Sigmoid colon (tissue), 7 donors: ENCODE results near the gene COL4A2. TPM values are rescaled to one million over a fixed set of nuclear protein-coding genes. Genes with fewer than 3 reads are reported as not detected.

Source experiments
- DNase-seq: peaks from one replicate; pipeline ENCODE4 v3.0.0-alpha.2; 2019
- H3K27ac ChIP-seq, 4 donors: fragments of 200-600 bp; sonication (generic); one replicate each; pipeline ENCODE4 v1.5.1; 2016 to 2019; ENCODE audit warnings: mild to moderate bottlenecking in 1 of 4
- H3K27me3 ChIP-seq, 3 donors: fragments of 200-600 bp; sonication (generic); one replicate each; pipeline ENCODE4 v1.5.1; 2019; ENCODE audit warnings: mild to moderate bottlenecking in 1 of 3
- H3K36me3 ChIP-seq, 4 donors: fragments of 200-600 bp; sonication (generic); one replicate each; pipeline ENCODE4 v1.5.1; 2016 to 2019
- H3K4me1 ChIP-seq, 4 donors: fragments of 200-600 bp; sonication (generic); one replicate each; pipeline ENCODE4 v1.5.1; 2017 to 2019
- H3K4me3 ChIP-seq, 4 donors: fragments of 200-600 bp; sonication (generic); one replicate each; pipeline ENCODE4 v1.5.1; 2017 to 2019; ENCODE audit warnings: mild to moderate bottlenecking in 2 of 4, moderate library complexity in 1 of 4
- H3K9me3 ChIP-seq, 4 donors: fragments of 200-600 bp in 3 of 4; sonication (generic) in 3 of 4; one replicate each; pipeline versions ENCODE4 v1.5.1 to v1.6.1; 2013 to 2019
- EP300 ChIP-seq, 4 donors: sonication (generic); formaldehyde crosslinking; IDR thresholded peaks; one replicate each; pipeline ENCODE4 v1.6.1; 2017; ENCODE audit warnings: antibody characterized with exemption in 4 of 4
- POLR2A ChIP-seq, 2 donors: fragments of 450-650 bp; IDR thresholded peaks; one replicate each; pipeline ENCODE4 v1.6.1; 2016; ENCODE audit warnings: antibody characterized with exemption in 2 of 2, mild to moderate bottlenecking in 2 of 2, moderate library complexity in 2 of 2
- POLR2AphosphoS5 ChIP-seq, 4 donors: sonication (generic); formaldehyde crosslinking; IDR thresholded peaks; one replicate each; pipeline ENCODE4 v1.6.1; 2017; ENCODE audit warnings: antibody characterized with exemption in 4 of 4
- WGBS, 2 donors: extraction: QIAGEN DNeasy Blood & Tissue Kit; methylation state at CpG; one replicate each; pipeline ENCODE4 v1.1.7; 2013; 5-methylcytosine and 5-hydroxymethylcytosine counted together
- intact Hi-C: fragments of 100-400 bp; cut with DNase I; formaldehyde crosslinking; loops from one replicate; pipeline ENCODE4 v1.15.1; 2023
- polyA plus RNA-seq, 3 donors: library from polyadenylated mRNA; stranded (reverse); fragments of 200-250 nt; gene quantifications; one replicate each; pipeline ENCODE4 v1.2.3, GENCODE V29; 2013
- total RNA-seq, 4 donors: library from RNA; depleted of rRNA; stranded (reverse); fragments of >200 nt; gene quantifications; one replicate each; pipeline ENCODE4 v1.1.0, GENCODE V29; 2016
- TF ChIP-seq, protein P1 (sequence below), 4 experiments: fragments of 450-650 bp in 3 of 4; fragments of 200-600 bp in 1 of 4; IDR thresholded peaks; one replicate each; pipeline ENCODE4 v1.5.1; 2016 to 2019; ENCODE audit warnings: antibody characterized with exemption in 4 of 4, mild to moderate bottlenecking in 3 of 4, moderate library complexity in 2 of 4
- donor health status: healthy with polysubstance abuse.
- donor health status: Bipolar disorder and iron deficiency.
- donor health status: healthy.

Gene COL4A2
- total and polyA plus RNA-seq, 7 donors = 24.0 to 1,039 (median 306) TPM

DNA sequence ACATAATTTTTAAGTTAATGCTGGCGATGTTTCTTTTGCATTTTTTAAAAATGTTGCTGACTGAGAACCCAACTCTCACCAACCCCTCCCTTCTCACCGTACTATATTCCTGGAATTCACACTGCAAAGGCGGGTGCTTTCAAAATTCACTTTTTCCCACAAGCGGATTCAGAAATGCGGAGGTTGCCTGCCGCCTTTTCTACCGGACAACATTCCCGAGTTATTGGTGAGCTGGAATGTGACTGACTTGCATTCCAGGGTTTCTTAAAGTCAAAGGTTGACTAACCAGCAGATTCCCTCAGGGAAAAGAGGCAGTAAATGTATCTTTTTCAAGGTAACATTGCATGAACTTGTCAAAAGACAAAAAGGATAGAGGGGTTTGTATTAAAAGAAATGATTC, 141.1 kb downstream of the COL4A2 start:
- H3K4me3 ChIP-seq = no peak overlapping the region
- intact Hi-C loops = no loop called here
- no peaks in the 10 kb centered on the region for H3K27me3 ChIP-seq
- peak overlapping the region; percentile 65 to 98 (median 75) for H3K27ac ChIP-seq
- peaks cover 5 to 86% (median 53%) of the 10 kb centered on the region in 4 donors for H3K36me3 ChIP-seq
- peaks cover 0 to 50% (median 46%) of the 10 kb centered on the region in 4 donors for H3K4me1 ChIP-seq
- no peaks in the 10 kb centered on the region for H3K9me3 ChIP-seq
- no peak for DNase-seq
- 85 to 89% methylated on average over 8 of the region's 8 CpGs for WGBS, 2 donors
- TF ChIP-seq, protein P1, sequence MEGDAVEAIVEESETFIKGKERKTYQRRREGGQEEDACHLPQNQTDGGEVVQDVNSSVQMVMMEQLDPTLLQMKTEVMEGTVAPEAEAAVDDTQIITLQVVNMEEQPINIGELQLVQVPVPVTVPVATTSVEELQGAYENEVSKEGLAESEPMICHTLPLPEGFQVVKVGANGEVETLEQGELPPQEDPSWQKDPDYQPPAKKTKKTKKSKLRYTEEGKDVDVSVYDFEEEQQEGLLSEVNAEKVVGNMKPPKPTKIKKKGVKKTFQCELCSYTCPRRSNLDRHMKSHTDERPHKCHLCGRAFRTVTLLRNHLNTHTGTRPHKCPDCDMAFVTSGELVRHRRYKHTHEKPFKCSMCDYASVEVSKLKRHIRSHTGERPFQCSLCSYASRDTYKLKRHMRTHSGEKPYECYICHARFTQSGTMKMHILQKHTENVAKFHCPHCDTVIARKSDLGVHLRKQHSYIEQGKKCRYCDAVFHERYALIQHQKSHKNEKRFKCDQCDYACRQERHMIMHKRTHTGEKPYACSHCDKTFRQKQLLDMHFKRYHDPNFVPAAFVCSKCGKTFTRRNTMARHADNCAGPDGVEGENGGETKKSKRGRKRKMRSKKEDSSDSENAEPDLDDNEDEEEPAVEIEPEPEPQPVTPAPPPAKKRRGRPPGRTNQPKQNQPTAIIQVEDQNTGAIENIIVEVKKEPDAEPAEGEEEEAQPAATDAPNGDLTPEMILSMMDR (IDR thresholded peaks at IDR 0.05) = no peak
- TF ChIP-seq POLR2A (IDR thresholded peaks at IDR 0.05) (no peak), EP300 (IDR thresholded peaks at IDR 0.05) (no peak), POLR2AphosphoS5 (IDR thresholded peaks at IDR 0.05) (no peak)

DNA sequence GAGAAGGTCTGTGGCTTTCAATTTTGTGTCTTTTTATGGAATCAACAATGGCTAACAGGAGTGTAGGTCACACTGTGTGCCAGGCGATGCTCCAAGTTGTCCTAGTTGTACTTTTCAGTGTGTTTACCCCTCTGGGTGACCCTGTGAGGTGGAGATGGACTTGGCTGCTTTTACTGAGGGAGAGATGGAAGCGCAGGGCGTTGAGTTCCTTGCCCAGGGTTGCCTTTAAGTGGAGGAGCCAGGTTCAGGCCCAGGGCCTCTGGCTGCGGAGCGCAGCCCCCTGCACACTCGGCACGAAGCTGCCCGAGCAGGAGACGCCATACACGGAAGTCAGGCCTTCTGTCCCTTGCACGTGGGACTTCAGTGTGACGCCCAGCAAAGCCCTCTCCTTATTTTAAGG, 141.6 kb downstream of the COL4A2 start:
- DNase-seq = no peak
- Histone ChIP-seq H3K27me3 (no peaks in the 10 kb centered on the region), H3K36me3 (peaks cover 5 to 86% (median 53%) of the 10 kb centered on the region in 4 donors), H3K4me1 (peaks cover 0 to 50% (median 47%) of the 10 kb centered on the region in 4 donors), H3K4me3 (no peak overlapping the region), H3K9me3 (no peaks in the 10 kb centered on the region), H3K27ac (peak overlapping the region; percentile 65 to 98 (median 75))
- intact Hi-C loops = no loop called here
- 91 to 95% methylated on average over 12 of the region's 12 CpGs for WGBS, 2 donors
- peak in 2 of 4 donors; percentile 10 to 33 for TF ChIP-seq POLR2AphosphoS5 (IDR thresholded peaks at IDR 0.05)
- TF ChIP-seq, protein P1 (IDR thresholded peaks at IDR 0.05) = no peak

DNA sequence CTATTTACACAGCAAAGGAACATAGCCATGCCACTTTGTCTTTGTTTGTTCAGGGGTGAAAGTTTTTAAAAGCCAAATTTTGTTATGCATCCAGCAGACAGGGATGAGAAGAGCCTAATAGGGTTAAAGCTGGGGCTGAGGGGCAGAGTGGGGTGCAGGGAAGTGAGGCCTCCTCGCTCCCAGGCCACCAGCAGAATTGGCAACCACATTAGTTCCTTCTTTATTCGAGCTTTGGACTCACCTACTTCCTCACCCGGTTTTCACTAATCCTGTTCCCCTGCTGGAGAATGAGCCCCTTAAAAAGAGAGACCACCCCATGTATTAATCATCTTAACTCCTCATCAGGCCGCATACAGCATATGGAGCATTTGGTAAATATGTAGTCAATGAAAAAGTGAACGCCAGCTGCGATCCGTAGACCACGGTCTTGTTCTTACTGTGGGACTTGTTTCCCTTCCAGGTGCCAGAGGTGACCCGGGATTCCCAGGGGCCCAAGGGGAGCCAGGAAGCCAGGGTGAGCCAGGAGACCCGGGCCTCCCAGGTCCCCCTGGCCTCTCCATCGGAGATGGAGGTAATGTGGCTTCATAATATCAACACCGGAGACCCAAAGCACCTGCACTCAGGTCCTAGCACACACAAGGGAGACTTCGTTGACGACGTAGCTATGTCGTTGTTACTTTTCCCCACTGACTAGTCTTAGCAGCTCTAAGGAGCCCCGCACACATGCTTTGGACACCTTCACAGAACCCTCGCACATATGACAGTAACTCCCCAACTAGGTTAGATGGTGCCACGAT, 142.3 kb downstream of the COL4A2 start:
- TF ChIP-seq POLR2AphosphoS5 (IDR thresholded peaks at IDR 0.05) = peak in 1 of 4 donors; percentile 3
- no peak for TF ChIP-seq POLR2A (IDR thresholded peaks at IDR 0.05)
- no peak for TF ChIP-seq EP300 (IDR thresholded peaks at IDR 0.05)
- TF ChIP-seq, protein P1 (IDR thresholded peaks at IDR 0.05) = no peak
- Histone ChIP-seq H3K36me3 (peaks cover 5 to 89% (median 53%) of the 10 kb centered on the region in 4 donors), H3K4me1 (peaks cover 0 to 50% (median 46%) of the 10 kb centered on the region in 4 donors), H3K4me3 (no peak overlapping the region), H3K9me3 (no peaks in the 10 kb centered on the region), H3K27me3 (no peaks in the 10 kb centered on the region), H3K27ac (peak overlapping the region; percentile 65 to 98 (median 75))
- intact Hi-C loops = loop anchor here (10.0 kb wide), 1 partner anchor 265 kb away; the partner anchor contains the start of gene ING1
- no peak for DNase-seq
- 82 to 85% methylated on average over 19 of the region's 19 CpGs for WGBS, 2 donors

DNA sequence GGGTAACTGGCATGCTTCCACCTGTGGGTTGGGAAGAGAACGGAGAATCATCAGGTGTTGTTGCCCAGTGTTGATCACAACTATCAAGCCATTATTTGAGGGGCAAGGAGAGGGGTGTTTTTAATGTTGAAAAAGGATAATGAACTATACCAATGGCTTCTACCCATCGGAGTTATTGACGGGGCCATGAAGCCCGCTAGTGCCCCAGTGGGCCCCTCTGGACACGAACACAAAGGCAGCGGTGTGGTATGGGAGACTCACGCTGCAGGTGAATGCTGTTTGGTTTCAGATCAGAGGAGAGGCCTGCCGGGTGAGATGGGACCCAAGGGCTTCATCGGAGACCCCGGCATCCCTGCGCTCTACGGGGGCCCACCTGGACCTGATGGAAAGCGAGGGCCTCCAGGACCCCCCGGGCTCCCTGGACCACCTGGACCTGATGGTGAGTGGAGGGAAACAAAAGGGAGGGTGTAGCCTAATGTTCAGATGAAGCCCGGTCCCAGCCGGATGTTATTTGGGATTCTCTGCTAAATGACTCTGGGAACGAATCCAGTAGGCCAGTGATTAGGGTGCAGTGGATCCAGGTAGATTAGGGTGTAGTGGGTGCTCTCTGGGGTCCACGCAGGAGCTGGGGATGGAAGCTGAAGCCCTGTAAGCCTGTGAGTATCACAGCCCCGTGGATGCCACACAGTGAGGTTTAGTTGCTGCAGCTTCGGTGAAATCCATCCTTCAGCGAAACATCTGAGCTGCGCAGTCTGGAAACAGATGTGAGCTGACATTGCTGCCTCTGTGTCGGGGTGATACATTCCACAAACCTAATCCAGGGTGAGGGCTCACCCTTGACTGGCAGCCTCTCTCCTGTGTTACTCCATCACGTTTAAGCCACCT, 143.2 kb downstream of the COL4A2 start:
- no peak for TF ChIP-seq POLR2A (IDR thresholded peaks at IDR 0.05)
- H3K27me3 ChIP-seq = no peaks in the 10 kb centered on the region
- peaks cover 5 to 89% (median 50%) of the 10 kb centered on the region in 4 donors for H3K36me3 ChIP-seq
- no peaks in the 10 kb centered on the region for H3K9me3 ChIP-seq
- H3K4me1 ChIP-seq = peaks cover 0 to 55% (median 53%) of the 10 kb centered on the region in 4 donors
- H3K27ac ChIP-seq = peak overlapping the region in 3 of 4 donors; percentile 68 to 98 (median 82)
- intact Hi-C loops = loop anchor here (10.0 kb wide), 1 partner anchor 265 kb away; the partner anchor contains the start of gene ING1
- no peak overlapping the region for H3K4me3 ChIP-seq
- no peak for DNase-seq
- WGBS, 2 donors = 92 to 93% methylated on average over 24 of the region's 24 CpGs
